Stimulated activated CD8-positive, alpha-beta memory T cell treated with anti-CD3 and anti-CD28 coated beads, Interleukin-2, amount 100 ng/mL, for 48 hours (primary cell): ENCODE data around the gene MYL5.
A peak's percentile ranks its signal among the peaks of the same experiment; 100 is the strongest.
"Not testable (repeated sequence)": the region's sequence is repeated elsewhere in the genome, so short reads cannot be mapped to it uniquely, and the experiment has no call there.

ENCODE experiments used
- DNase-seq, 2 donors: peaks; one replicate each; pipeline ENCODE4 v3.0.0-alpha.2; 2020; ENCODE audit warnings: low read depth in 2 of 2

Gene MYL5

GRCh38 chr4:674172-675035, at the start of gene MYL5, which contains the start of gene ATP5ME:
Gene MYL5, plus strand, starts transcription at chr4:674542. Its CDS starts 3,485 bp downstream, at chr4:678027.
Gene ATP5ME, minus strand, starts transcription at chr4:674276. Its CDS starts 29 bp downstream, at chr4:674247.
- peak; percentile 93 to 96 for DNase-seq

DNA sequence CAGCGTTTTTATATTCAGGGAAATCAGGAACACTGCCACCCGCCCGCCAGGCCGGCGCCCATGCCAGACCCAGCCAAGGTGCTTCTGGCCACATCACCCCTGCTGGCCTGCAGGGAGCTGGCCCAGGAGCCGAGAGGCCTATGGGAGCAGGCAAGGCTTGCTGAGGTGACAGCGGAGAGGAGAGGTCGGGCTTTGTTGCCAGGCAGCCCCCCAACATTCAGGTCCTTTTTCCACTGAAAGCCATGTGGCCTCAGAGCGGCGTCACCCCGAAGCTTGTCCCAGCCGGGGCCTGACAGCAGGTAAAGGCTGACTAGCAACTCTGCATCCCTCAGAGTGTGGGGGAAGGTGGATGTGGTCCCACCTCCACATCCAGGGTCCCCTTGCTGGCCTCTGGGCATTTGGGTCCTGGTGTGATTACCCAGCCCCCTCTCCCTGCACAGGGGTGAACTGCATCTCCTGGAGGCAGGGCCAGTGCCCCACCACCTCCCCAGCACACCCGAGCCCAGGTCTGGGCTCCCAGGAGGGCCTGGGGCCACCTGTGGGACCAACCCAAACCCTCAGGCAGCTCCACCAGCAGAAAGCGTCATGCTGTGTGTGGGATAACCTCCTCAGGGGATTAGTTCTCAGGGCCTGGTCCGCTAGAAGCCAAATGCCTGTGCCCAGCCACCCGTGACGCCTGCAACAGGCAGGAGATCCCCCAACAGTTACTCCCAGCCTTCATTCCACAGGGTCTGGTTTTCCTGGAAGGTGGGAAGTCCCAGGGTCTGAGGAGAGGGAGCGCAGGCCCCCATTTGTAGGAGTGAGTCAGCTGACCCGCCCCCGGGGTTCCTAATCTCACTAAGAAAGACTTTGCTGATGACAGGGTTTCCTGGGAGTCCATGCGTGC, 49.4 kb upstream of the MYL5 start, which contains the start of gene PDE6B:
PDE6B (plus strand) TSS at position 869 of the 886 bp plus-strand sequence. CDS start 54 bp downstream, outside the sequence.
- no peak for DNase-seq

DNA sequence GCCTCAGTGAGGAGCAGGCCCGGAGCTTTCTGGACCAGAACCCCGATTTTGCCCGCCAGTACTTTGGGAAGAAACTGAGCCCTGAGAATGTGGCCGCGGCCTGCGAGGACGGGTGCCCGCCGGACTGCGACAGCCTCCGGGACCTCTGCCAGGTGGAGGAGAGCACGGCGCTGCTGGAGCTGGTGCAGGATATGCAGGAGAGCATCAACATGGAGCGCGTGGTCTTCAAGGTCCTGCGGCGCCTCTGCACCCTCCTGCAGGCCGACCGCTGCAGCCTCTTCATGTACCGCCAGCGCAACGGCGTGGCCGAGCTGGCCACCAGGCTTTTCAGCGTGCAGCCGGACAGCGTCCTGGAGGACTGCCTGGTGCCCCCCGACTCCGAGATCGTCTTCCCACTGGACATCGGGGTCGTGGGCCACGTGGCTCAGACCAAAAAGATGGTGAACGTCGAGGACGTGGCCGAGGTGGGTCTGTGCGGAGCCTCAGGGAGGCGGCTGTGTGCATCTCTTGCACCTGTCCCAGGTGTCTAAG, 48.6 kb upstream of the MYL5 start:
- no peak for DNase-seq

GRCh38 chr4:626201-627091, 47.9 kb upstream of the MYL5 start:
- DNase-seq = no peak

DNA sequence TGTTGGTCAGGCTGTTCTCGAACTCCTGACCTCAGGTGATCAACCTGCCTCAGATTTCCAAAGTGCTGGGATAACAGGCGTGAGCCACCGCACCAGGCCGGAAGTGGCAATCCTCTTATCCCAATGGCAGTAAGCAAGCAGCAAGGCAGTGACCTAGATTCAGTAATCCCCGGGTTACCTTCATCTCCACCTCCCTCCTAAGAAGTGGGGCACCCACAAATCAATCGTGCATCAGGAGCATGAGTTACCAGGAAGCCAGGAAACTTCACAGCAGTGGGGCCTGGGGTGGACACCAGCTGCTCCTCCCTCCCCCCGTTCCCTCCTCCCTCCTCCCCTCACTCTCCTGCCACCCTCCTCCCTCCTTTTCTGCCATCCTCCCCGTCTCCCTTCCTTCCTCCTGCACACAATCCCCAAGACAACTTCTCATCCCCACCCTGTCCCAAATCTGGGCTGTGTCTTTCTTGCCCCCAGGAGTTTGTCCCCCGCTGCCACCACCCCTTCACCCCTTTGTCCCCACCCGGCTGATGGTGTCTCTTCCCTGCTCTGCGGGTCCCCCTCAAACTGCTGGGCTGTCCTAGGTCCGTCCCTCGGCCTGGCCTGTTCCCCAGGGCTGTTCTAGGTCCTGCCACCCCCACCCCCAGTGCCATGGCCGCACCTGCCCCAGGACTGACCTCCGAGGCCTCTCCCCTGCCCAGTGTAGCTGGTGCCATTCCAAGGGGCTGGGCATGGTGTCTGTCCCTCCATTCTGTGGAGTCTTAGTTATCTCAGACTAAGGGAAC, 46.8 kb upstream of the MYL5 start:
- no peak for DNase-seq

GRCh38 chr4:628311-628741, 46.0 kb upstream of the MYL5 start:
- no peak for DNase-seq

- no peak for DNase-seq
Measured at GRCh38 chr4:628821-629635, 45.3 kb upstream of the MYL5 start.

- DNase-seq = no peak
Measured at GRCh38 chr4:629636-629914, 44.8 kb upstream of the MYL5 start.

DNA sequence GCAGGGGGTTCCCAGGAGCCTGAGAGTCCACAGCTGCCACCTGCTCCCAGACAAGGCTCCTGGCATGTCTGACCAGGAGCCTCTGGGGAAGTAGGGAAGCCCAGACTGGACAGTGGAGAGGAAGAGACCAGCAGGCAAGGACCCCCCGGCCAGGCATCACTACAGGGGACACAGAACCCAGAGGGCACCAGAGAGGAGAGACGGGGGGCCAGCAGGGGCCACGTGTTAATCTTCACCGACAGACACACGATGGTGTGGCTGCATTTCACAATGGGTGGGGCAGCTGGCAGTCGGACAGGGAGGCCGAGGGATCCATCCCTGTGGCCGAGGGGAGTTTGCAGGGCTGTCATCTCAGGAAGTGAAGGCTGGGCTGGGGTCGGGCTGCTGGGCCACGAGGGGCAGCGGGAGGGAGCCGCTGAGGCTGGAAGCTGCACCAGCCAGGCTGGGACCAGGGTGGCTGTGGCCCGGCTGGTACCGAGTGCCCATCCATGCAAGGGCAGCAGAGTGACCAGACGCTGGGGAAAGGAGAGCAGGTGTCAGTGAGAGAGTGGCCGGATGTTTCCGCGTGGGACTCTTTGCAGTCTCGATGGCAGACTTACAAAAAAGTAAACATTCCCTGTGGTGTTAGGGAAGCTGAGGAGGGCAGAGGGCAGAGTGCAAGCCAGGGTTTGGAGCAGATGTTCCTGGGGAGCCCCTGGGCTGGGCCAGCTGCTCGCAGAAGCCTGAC, 44.3 kb upstream of the MYL5 start:
- DNase-seq = no peak

GRCh38 chr4:630656-631055, 43.7 kb upstream of the MYL5 start:
- no peak for DNase-seq

DNA sequence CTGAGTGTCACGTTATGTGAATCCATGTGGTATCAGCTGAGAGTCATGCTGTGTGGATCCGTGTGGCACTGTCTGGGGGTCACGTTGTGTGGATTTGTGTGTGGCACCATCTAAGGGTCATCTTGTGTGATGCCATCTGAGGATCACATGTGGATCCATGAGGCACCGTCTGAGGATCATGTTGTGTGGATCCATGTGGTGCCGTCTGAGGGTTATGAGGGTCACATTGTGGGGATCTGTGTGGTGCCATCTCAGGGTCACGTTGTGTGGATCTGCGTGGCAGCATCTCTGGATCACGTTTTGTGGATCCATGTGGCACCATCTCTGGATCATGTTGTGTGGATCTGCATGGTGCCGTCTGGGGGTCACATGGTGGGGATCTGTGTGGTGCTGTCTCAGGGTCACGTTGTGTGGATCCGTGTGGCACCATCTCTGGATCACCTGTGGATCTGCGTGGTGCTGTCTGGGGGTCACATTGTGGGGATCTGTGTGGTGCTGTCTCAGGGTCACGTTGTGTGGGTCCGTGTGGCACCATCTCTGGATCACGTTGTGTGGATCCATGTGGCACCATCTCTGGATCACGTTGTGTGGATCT, 42.0 kb upstream of the MYL5 start:
- no peak for DNase-seq

DNA sequence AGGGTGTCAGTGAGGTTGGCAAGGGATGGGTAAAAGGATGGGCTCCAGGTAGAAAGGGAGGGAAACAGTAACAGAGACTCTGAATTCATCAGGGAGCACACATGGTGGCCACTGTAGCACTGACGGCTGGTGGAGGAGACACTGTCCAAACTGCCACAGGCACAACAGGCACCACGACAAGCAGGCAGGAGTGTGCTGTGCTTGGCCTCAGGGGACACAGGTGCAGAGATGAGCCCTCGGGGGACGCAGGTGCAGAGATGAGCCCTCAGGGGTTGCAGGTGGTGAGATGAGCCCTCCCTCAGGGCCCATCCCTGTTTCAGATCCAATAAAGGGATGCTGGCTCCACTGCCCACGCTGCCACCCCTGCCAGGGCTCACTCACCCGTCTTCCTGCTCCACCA, 41.4 kb upstream of the MYL5 start:
- no peak for DNase-seq

- DNase-seq = no peak
Measured at GRCh38 chr4:633406-633805, 40.9 kb upstream of the MYL5 start.

DNA sequence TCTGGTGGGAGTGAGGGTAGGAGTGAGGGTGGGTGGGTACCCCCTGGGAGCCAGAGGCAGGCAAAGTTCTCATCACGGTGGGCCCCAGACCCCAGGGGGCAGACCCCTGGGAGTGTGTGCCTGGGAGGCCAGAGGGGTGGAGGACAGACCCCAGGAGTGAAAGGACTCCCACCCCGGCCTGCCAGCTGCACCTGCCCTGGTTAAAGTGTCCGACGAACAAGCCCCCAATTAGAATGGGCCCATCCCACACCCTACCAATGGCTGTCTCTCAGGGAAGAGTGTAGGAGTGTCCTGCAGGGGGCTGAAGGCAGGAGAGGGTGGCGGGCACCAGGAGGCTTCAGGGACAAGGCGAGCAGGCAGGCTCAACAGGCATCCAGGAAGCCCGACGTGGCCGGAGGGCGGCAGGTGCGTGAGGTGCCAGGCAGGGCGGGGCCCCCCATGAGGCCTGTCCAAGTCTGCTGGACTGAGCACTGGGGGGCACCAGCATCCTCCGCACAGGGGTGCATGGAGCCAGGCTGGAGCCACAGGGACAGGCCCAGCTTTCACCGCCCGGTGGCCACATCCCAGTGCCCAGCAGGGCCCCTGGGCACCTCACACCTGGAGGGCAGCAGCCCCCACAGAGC, 40.3 kb upstream of the MYL5 start:
- no peak for DNase-seq

- no peak for DNase-seq
Measured at GRCh38 chr4:634599-634985, 39.8 kb upstream of the MYL5 start.

DNA sequence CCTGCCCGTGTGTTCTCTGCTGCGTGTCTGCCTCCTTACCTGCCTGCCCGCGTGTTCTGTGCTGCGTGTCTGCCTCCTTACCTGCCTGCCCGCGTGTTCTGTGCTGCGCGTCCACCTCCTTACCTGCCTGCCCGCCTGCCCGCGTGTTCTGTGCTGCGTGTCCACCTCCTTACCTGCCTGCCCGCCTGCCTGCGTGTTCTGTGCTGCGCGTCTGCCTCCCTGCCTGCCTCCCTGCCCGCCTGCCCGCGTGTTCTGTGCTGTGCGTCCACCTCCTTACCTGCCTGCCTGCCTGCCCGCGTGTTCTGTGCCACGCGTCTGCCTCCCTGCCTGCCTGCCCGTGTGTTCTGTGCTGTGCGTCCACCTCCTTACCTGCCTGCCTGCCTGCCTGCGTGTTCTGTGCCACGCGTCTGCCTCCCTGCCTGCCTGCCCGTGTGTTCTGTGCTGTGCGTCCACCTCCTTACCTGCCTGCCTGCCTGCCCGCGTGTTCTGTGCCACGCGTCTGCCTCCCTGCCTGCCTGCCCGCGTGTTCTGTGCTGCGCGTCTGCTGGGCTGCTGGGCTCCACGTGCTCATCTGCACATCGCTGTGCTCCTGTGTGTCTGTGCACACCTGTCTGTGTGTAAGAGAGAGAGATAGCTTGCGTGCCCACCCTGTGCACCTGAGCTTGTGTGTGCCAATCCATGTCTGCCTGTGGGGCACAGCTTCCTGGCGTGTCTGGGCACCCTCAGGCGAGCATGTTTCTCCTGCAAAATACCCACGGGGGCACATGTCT, 39.1 kb upstream of the MYL5 start:
- DNase-seq = not testable (repeated sequence)

DNA sequence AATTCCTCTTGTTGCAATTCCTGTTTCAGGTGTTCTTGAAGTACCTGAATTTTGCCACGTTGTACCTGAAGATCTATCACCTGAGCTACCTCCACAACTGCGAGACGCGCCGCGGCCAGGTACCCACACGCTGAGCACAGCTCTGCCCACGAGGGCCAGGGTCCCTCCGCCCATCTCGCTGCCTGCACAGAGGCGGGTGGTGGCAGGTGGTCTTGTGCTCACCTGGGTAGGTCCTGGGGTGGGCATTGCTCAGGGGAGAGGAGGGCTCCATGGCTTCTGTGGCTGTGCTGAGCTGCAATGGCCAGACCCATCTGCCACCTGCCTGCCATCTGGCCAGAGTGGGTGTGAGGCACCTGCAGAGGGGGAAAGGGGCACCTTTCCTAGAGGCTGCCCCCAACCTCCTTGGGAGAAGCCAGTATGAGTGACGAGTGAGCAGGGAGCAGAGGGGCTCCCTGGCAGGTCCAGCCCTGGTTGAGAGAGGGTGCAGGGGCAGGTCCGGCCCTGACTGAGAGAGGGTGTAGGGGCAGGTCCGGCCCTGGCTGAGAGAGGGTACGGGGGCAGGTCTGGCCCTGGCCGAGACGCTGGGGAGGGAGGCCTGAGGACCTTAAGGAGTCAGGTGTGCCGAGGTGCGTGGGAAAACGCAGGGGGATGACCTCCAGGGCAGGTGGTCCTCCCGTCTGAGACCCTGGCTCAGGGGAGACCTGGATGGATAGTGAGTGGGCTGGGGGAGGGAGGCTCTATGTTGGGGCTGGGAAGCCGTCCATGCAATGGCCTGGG, 38.3 kb upstream of the MYL5 start:
- no peak for DNase-seq
